Cardiac muscle cell (in vitro differentiated cells and primary cell): ENCODE results near the gene IFI27L1. TPM values are rescaled to one million over a fixed set of nuclear protein-coding genes. Genes with fewer than 3 reads are reported as not detected.
"Not testable (repeated sequence)": the region's sequence is repeated elsewhere in the genome, so short reads cannot be mapped to it uniquely, and the experiment has no call there.

ENCODE experiments used
- DNase-seq, 2 donors: peaks; one replicate each; pipeline versions ENCODE4 v3.0.0 to v3.0.0-alpha.2; 2010 to 2017; ENCODE audit warnings: low read depth in 1 of 2, low spot score in 1 of 2
- H3K27ac ChIP-seq: fragments of 200-600 bp; sonication (generic); 2 replicates; pipeline ENCODE4 v1.5.1; 2016
- H3K27me3 ChIP-seq: fragments of 200-600 bp; sonication (generic); 2 replicates; pipeline ENCODE4 v1.6.0; 2016; ENCODE audit warnings: control low read depth
- H3K36me3 ChIP-seq: fragments of 200-600 bp; sonication (generic); 2 replicates; pipeline ENCODE4 v1.5.1; 2016; ENCODE audit warnings: control low read depth
- H3K4me1 ChIP-seq: fragments of 200-600 bp; sonication (generic); 2 replicates; pipeline ENCODE4 v1.8.1; 2017; ENCODE audit warnings: low read depth, mild to moderate bottlenecking, mixed run types
- H3K4me3 ChIP-seq: fragments of 200-600 bp; sonication (generic); 2 replicates; pipeline ENCODE4 v1.5.1; 2016; ENCODE audit warnings: mild to moderate bottlenecking
- H3K9me3 ChIP-seq: fragments of 200-600 bp; sonication (generic); 2 replicates; pipeline ENCODE4 v1.5.1; 2017; ENCODE audit warnings: low read depth, mild to moderate bottlenecking, control low read depth
- polyA plus RNA-seq: library from polyadenylated mRNA; unstranded; fragments of >200 nt; fragmentation: Nextera tagmentation; extraction: Ambion mirVana; gene quantifications from 2 replicates; pipeline ENCODE4 v1.2.1, GENCODE V29; 2016
- total RNA-seq: library from RNA; depleted of rRNA; stranded (reverse); fragments of >200 nt; gene quantifications from 2 replicates; pipeline ENCODE4 v1.2.3, GENCODE V29; 2016
- TF ChIP-seq, protein P1 (sequence below): IDR thresholded peaks from 2 replicates; pipeline ENCODE4 v1.5.1; 2012; ENCODE audit warnings: low read depth, mild to moderate bottlenecking, low read length

IFI27L1 gene
- total and polyA plus RNA-seq, 2 experiments from 2014 or later = 75.5 to 95.4 TPM

DNA sequence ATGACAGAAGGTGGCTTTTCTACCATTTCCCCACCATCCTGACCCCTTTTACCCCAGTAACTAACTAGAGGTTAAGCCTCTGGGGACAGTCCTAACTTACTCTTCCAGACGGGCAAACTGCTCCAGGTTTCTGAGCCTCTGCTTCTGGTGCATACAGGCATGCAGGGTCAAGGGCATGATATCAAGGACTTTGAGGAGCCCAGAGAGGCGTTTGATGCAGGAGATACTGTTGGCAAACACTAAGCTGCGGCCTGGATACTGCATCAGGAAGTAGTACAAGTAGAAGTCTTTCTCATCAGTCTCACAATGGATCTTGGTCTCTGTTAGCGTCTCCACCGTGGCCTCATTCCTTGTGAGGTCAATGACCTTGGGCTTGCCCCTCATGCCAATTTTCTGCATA, 21.1 kb upstream of the IFI27L1 start:
- peak in 1 of 2 donors; percentile 65 for DNase-seq
- Histone ChIP-seq H3K4me3 (no peak overlapping the region), H3K4me1 (no peaks in the 10 kb centered on the region), H3K9me3 (no peaks in the 10 kb centered on the region), H3K27me3 (no peaks in the 10 kb centered on the region), H3K36me3 (peaks cover 63% of the 10 kb centered on the region), H3K27ac (peak overlapping the region; percentile 8)
- TF ChIP-seq, protein P1, sequence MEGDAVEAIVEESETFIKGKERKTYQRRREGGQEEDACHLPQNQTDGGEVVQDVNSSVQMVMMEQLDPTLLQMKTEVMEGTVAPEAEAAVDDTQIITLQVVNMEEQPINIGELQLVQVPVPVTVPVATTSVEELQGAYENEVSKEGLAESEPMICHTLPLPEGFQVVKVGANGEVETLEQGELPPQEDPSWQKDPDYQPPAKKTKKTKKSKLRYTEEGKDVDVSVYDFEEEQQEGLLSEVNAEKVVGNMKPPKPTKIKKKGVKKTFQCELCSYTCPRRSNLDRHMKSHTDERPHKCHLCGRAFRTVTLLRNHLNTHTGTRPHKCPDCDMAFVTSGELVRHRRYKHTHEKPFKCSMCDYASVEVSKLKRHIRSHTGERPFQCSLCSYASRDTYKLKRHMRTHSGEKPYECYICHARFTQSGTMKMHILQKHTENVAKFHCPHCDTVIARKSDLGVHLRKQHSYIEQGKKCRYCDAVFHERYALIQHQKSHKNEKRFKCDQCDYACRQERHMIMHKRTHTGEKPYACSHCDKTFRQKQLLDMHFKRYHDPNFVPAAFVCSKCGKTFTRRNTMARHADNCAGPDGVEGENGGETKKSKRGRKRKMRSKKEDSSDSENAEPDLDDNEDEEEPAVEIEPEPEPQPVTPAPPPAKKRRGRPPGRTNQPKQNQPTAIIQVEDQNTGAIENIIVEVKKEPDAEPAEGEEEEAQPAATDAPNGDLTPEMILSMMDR = no peak

DNA sequence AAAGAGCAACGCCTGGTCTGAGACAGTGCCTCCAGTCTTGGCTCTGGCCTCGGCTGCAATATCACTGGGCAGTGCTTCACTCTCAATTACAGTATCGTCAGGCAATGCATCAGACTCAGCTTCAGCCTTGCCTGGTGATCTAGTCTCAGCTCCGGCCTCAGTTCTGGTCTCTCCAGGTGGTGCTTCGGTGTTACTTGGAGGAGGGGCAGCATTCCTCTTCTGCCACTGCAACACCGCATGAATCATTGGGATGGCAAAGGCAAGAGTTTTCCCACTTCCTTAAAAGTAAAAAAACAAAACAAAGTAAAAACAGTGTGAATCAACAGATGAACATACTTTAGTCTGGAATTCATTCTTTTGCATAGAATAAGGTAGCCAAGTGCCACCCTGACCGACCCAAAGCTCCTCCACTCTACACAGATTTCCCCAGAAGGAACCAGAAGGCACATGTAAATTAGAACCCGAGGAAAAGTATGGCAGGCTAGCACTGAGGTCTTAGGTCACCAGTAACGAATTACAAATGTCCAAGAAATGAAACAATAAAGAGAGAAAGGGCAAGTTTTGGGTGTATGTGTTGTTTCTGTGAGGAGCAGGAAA, 18.7 kb upstream of the IFI27L1 start:
- no peak overlapping the region for H3K4me3 ChIP-seq
- no peaks in the 10 kb centered on the region for H3K27me3 ChIP-seq
- peaks cover 6% of the 10 kb centered on the region for H3K4me1 ChIP-seq
- DNase-seq = no peak
- H3K9me3 ChIP-seq = no peaks in the 10 kb centered on the region
- peak overlapping the region; percentile 18 for H3K27ac ChIP-seq
- TF ChIP-seq, protein P1 = no peak
- peaks cover 39% of the 10 kb centered on the region for H3K36me3 ChIP-seq

DNA sequence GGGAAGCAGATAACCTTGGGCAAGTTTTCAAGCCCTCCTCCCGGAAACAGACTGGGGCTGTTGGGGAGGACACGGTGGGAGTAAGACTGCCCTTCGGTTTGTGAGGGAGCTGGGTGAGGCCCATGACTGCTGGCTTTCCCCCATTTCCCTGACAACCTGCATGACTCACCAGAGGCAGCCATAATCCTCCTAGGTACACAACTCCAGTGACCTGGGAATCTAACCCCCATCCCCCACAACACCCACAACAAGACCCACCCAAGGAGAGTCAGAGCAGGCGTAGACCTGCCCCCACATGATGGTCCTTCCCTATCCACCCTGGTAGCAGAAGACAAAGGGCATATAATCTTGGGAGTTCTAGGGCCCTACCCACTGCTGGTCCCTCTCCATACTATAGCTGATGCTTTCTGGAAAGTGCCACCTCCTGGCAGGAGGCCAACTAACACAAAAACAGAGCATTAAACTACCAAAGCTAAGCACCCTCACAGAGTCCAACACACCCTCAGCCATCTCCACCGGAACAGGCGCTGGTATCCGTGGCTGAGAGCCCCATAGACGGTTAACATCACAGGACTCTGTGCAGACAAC, 14.9 kb upstream of the IFI27L1 start:
- Histone ChIP-seq H3K9me3 (no peaks in the 10 kb centered on the region), H3K27ac (peak overlapping the region; percentile 64), H3K36me3 (peaks cover 12% of the 10 kb centered on the region), H3K4me3 (no peak overlapping the region), H3K4me1 (peaks cover 6% of the 10 kb centered on the region), H3K27me3 (no peaks in the 10 kb centered on the region)
- TF ChIP-seq, protein P1 = no peak
- no peak for DNase-seq

DNA sequence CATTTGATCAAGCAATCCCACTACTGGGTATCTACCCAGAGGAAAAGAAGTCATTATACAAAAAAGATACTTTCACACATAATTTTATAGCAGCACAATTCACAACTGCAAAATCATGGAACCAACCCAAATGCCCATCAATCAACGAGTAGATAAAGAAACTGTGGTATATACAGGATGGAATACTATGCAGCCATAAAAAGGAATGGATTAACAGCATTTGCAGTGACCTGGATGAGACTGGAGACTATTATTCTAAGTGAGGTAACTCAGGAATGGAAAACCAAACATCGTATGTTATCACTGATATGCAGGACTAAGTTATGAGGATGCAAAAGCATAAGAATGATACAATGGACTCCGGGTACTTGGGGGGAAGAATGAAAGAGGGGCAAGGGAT, 9.0 kb upstream of the IFI27L1 start:
- H3K27ac ChIP-seq, H3K27me3 ChIP-seq, H3K4me1 ChIP-seq, H3K36me3 ChIP-seq, H3K4me3 ChIP-seq, H3K9me3 ChIP-seq, DNase-seq: not testable (repeated sequence)

GRCh38 chr14:94074534-94074933, 6.6 kb upstream of the IFI27L1 start:
- no peaks in the 10 kb centered on the region for H3K9me3 ChIP-seq
- TF ChIP-seq, protein P1 = no peak

DNA sequence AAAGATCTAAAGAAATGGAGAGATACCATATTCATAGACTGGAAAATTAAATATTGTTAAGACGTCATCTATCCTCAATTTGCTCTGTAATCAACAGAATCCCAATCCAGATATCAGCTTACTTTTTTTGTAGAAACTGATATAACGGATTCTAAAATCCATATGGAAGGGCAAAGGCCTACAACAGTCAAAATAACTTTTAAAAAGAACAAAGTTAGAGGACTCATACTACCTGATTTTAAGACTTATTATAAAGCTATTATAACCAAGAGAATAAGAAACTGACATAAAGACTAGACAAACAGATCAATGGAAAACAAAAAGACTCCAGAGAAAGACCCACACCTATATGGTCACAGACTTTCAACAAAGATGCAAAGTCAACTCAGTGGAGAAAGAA, 6.1 kb upstream of the IFI27L1 start:
- TF ChIP-seq, protein P1 = no peak
- no peak for DNase-seq
- Histone ChIP-seq H3K4me1 (peaks cover 27% of the 10 kb centered on the region), H3K36me3 (peaks cover 8% of the 10 kb centered on the region), H3K9me3 (no peaks in the 10 kb centered on the region), H3K27ac (no peak overlapping the region), H3K4me3 (no peak overlapping the region), H3K27me3 (no peaks in the 10 kb centered on the region)

More at GRCh38 chr14:94074534-94074933, 6.6 kb upstream of the IFI27L1 start:
- Histone ChIP-seq H3K4me1 (peaks cover 26% of the 10 kb centered on the region), H3K27ac (no peak overlapping the region), H3K27me3 (no peaks in the 10 kb centered on the region), H3K4me3 (no peak overlapping the region), H3K36me3 (peaks cover 8% of the 10 kb centered on the region)
- no peak for DNase-seq
